ENCODE data around the gene FAM167B. TPM values are rescaled to one million over a fixed set of nuclear protein-coding genes. Genes with fewer than 3 reads are reported as not detected.
"Not testable (repeated sequence)": the region's sequence is repeated elsewhere in the genome, so short reads cannot be mapped to it uniquely, and the experiment has no call there.

The FAM167B gene
- total RNA-seq, 2 donors from 2014 or later: 1.6 to 1.9 TPM

GRCh38 chr1:32276032-32276782 is 29.2 kb downstream of the FAM167B start:
- H3K4me3 Mint-ChIP-seq: no peak overlapping the region
- H3K27ac Mint-ChIP-seq: no peak overlapping the region
- DNase-seq (no peak), ATAC-seq (replicated peaks in 1 of 2) (no peak)
- H3K9me3 Mint-ChIP-seq: no peaks in the 10 kb centered on the region
- H3K27me3 Mint-ChIP-seq (ENCODE audit: low read depth): no peaks in the 10 kb centered on the region
- peaks cover 44% of the 10 kb centered on the region for H3K4me1 Mint-ChIP-seq (ENCODE audit: low read depth)
- H3K36me3 Mint-ChIP-seq (ENCODE audit: insufficient read depth in 2 of 2): peaks cover 12 to 34% of the 10 kb centered on the region in 2 donors

- not testable (repeated sequence) for H3K27ac Mint-ChIP-seq; H3K4me1 Mint-ChIP-seq (ENCODE audit: low read depth); H3K4me3 Mint-ChIP-seq; ATAC-seq (replicated peaks in 1 of 2); H3K27me3 Mint-ChIP-seq (ENCODE audit: low read depth); H3K9me3 Mint-ChIP-seq; DNase-seq
- H3K36me3 Mint-ChIP-seq (ENCODE audit: insufficient read depth in 2 of 2): peaks cover 6 to 27% of the 10 kb centered on the region in 2 donors
Measured at GRCh38 chr1:32284777-32285176, 37.8 kb downstream of the FAM167B start.

GRCh38 chr1:32285658-32286057 is 38.6 kb downstream of the FAM167B start:
- H3K27ac Mint-ChIP-seq: no peak overlapping the region
- peak in 1 of 2 donors; percentile 5 for ATAC-seq (replicated peaks in 1 of 2)

GRCh38 chr1:32286763-32287162 is 39.7 kb downstream of the FAM167B start:
- no peaks in the 10 kb centered on the region for H3K9me3 Mint-ChIP-seq
- peaks cover 12% of the 10 kb centered on the region for H3K4me1 Mint-ChIP-seq (ENCODE audit: low read depth)
- H3K27me3 Mint-ChIP-seq (ENCODE audit: low read depth): no peaks in the 10 kb centered on the region
- H3K4me3 Mint-ChIP-seq: no peak overlapping the region
- H3K36me3 Mint-ChIP-seq (ENCODE audit: insufficient read depth in 2 of 2): peaks cover 2 to 14% of the 10 kb centered on the region in 2 donors
- peak overlapping the region; percentile 77 for H3K27ac Mint-ChIP-seq
- DNase-seq (no peak), ATAC-seq (replicated peaks in 1 of 2) (no peak)

More at GRCh38 chr1:32285658-32286057, 38.6 kb downstream of the FAM167B start:
- Mint-ChIP-seq H3K4me3 (no peak overlapping the region), H3K4me1 (ENCODE audit: low read depth) (peaks cover under 1% of the 10 kb centered on the region), H3K9me3 (no peaks in the 10 kb centered on the region), H3K36me3 (ENCODE audit: insufficient read depth in 2 of 2) (peaks cover 2 to 22% of the 10 kb centered on the region in 2 donors), H3K27me3 (ENCODE audit: low read depth) (no peaks in the 10 kb centered on the region)
- DNase-seq: no peak

- Mint-ChIP-seq H3K36me3 (ENCODE audit: insufficient read depth in 2 of 2) (peaks cover 5 to 21% of the 10 kb centered on the region in 2 donors), H3K4me3 (no peak overlapping the region), H3K27ac (no peak overlapping the region), H3K27me3 (ENCODE audit: low read depth) (no peaks in the 10 kb centered on the region), H3K9me3 (no peaks in the 10 kb centered on the region), H3K4me1 (ENCODE audit: low read depth) (peaks cover 33% of the 10 kb centered on the region)
- DNase-seq (no peak), ATAC-seq (replicated peaks in 1 of 2) (no peak)
Measured at GRCh38 chr1:32289256-32289655, 42.2 kb downstream of the FAM167B start.

- Mint-ChIP-seq H3K4me3 (peak overlapping the region; percentile 96 to 99), H3K27ac (peak overlapping the region; percentile 94), H3K9me3 (no peaks in the 10 kb centered on the region), H3K36me3 (ENCODE audit: insufficient read depth in 2 of 2) (peaks cover 4 to 21% of the 10 kb centered on the region in 2 donors), H3K27me3 (ENCODE audit: low read depth) (no peaks in the 10 kb centered on the region), H3K4me1 (ENCODE audit: low read depth) (peaks cover 52% of the 10 kb centered on the region)
- DNase-seq: no peak
- peak in 1 of 2 donors; percentile 0 for ATAC-seq (replicated peaks in 1 of 2)
Measured at GRCh38 chr1:32291145-32291707, 44.2 kb downstream of the FAM167B start.

GRCh38 chr1:32291708-32292538 is 44.9 kb downstream of the FAM167B start, which contains the start of gene HDAC1:
Gene HDAC1, plus strand, starts transcription at chr1:32292083. Its CDS starts 87 bp downstream, at chr1:32292170.
- no peaks in the 10 kb centered on the region for H3K9me3 Mint-ChIP-seq
- H3K4me1 Mint-ChIP-seq (ENCODE audit: low read depth): peaks cover 59% of the 10 kb centered on the region
- peak; percentile 99 for DNase-seq
- peak within 1 kb of the TSS; percentile 94 for H3K27ac Mint-ChIP-seq
- ATAC-seq (replicated peaks in 1 of 2): peak; percentile 99
- H3K36me3 Mint-ChIP-seq (ENCODE audit: insufficient read depth in 2 of 2): peaks cover 7 to 21% of the 10 kb centered on the region in 2 donors
- H3K4me3 Mint-ChIP-seq: peak within 1 kb of the TSS; percentile 96 to 99
- H3K27me3 Mint-ChIP-seq (ENCODE audit: low read depth): no peaks in the 10 kb centered on the region

- peaks cover 72% of the 10 kb centered on the region for H3K4me1 Mint-ChIP-seq (ENCODE audit: low read depth)
- peaks cover 6 to 21% of the 10 kb centered on the region in 2 donors for H3K36me3 Mint-ChIP-seq (ENCODE audit: insufficient read depth in 2 of 2)
- H3K4me3 Mint-ChIP-seq; H3K9me3 Mint-ChIP-seq; DNase-seq; H3K27me3 Mint-ChIP-seq (ENCODE audit: low read depth); ATAC-seq (replicated peaks in 1 of 2): not testable (repeated sequence)
- peak overlapping the region; percentile 50 for H3K27ac Mint-ChIP-seq
Measured at GRCh38 chr1:32298211-32298610, 51.2 kb downstream of the FAM167B start.

Other genes starting within 250 kb of the FAM167B start
- 100 to 1,000 TPM; 138 to 156 TPM for gene KHDRBS1, start 233.4 kb upstream of the FAM167B start, total RNA-seq
- 10 to 100 TPM; 28.4 to 38.0 TPM for gene TMEM39B, start 174.3 kb upstream of the FAM167B start, total RNA-seq
- gene KPNA6, start 139.2 kb upstream of the FAM167B start, total RNA-seq: 10 to 100 TPM; 63.3 to 65.8 TPM
- gene TXLNA, start 67.5 kb upstream of the FAM167B start, total RNA-seq: 100 to 1,000 TPM in 1 of 2 donors, 10 to 100 TPM in 1; 97.1 to 113 TPM
- 10 to 100 TPM; 20.0 to 24.6 TPM for gene CCDC28B, start 46.6 kb upstream of the FAM167B start, total RNA-seq
- 1 to 10 TPM; 3.7 to 4.6 TPM for gene IQCC, start 41.6 kb upstream of the FAM167B start, total RNA-seq
- under 1 TPM in 1 of 2 donors, not detected in 1; 0.21 TPM for gene DCDC2B, start 38.1 kb upstream of the FAM167B start, total RNA-seq
- 10 to 100 TPM in 1 of 2 donors, 1 to 10 TPM in 1; 9.8 to 10.5 TPM for gene TMEM234, start 24.9 kb upstream of the FAM167B start, total RNA-seq
- gene EIF3I, start 24.8 kb upstream of the FAM167B start, total RNA-seq: 100 to 1,000 TPM; 241 to 276 TPM
- gene LCK, start 4.0 kb downstream of the FAM167B start, total RNA-seq: 100 to 1,000 TPM; 227 to 254 TPM
- 100 to 1,000 TPM; 149 to 157 TPM for gene HDAC1, start 44.9 kb downstream of the FAM167B start, total RNA-seq
- gene MARCKSL1, start 89.0 kb downstream of the FAM167B start, total RNA-seq: 10 to 100 TPM; 12.3 to 14.9 TPM
- gene FAM229A, start 115.3 kb downstream of the FAM167B start, total RNA-seq: 10 to 100 TPM in 1 of 2 donors, 1 to 10 TPM in 1; 9.2 to 14.0 TPM
- gene TSSK3, start 115.3 kb downstream of the FAM167B start, total RNA-seq: 1 to 10 TPM; 1.2 to 1.9 TPM
- 10 to 100 TPM; 50.6 to 67.7 TPM for gene BSDC1, start 147.2 kb downstream of the FAM167B start, total RNA-seq
- not detected for gene ZBTB8B, start 217.8 kb downstream of the FAM167B start, total RNA-seq